GM19397 (cell line): ENCODE measurements around the gene CGNL1.

Experiments
- ATAC-seq: cut with Tn5 transposase; IDR thresholded peaks from one replicate; pipeline ENCODE4 v1.9.1; 2021; ENCODE audit warnings: mild to moderate bottlenecking, moderate library complexity; ENCODE audit not compliant: unreplicated experiment

The CGNL1 gene

DNA sequence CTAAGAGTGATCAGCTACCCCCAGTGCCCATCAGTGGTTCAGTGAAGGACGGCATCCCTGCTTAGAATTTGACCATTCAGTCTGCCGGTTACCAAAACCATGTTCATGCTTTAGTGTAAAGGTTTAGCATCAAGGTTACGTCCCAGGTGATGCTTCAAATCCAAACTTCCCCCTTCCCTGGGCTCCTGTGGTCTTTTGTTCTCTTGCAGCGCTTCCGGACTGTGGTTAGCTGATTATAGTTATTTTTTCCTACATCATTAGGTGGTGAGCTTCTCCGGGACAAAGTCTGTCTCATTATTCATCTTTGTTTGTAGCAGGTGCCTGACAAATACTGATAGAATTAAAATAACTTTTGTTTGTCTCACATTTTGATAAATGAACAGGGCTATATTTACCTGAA is 187.1 kb downstream of the CGNL1 start:
- ATAC-seq: no peak

- no peak for ATAC-seq
Observed at GRCh38 chr15:57565311-57565710, 189.0 kb downstream of the CGNL1 start.

DNA sequence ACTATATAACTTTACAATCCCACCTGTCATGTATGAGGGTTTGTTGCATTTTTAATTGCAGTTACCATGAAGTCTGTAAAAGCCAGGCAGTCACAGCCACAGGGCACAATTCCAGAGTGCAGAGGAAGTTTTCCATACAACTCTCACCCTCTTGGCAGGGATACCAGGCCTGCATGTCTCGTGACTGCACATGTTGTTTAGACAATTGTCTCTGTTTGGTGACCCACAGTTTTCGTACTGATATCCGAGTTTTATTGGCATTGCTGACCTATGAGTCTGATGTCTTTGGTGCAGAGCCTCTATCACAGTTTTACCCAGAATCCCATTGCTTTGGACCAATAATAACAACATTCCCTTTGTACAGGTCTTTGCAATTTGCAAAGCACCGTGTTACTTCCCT is 190.5 kb downstream of the CGNL1 start:
- ATAC-seq: no peak

DNA sequence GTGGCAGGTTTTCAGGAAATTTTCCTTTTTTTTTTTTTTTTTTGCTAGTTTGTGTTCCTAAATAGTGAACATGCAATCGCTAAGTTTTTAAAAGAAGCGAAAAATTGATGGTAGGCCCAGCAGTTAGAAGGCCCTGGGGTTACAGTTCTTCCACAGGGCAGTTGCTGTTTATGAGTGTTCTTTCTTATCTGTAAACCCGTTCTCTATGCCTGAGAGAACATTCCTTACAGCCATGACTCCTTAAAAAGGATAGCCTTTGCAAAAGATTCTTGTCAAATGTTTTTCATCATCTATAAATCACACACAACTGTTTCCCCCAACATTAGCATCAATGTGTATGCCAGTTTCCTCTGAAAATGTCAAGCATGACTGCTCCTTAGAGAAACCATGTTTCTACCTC is 191.6 kb downstream of the CGNL1 start:
- no peak for ATAC-seq

DNA sequence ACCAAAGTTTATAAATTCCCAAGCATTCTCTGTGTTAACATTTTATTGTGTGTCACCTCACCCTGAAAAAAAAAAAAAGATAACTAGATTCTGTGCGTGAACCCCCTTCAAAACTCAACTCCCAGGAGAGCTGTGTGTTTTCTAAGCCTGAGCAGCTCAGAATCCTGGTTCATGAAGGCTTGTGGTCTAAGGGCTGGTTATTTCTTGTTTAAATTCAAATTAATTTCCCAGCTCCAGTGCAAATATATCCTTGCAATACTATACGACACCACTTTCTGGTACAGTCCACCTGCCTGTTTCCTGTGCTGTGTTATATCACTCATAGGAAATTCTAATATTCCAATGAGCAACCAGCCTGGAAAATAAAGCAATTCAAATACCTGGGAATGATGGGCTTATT is 192.0 kb downstream of the CGNL1 start:
- ATAC-seq: no peak

- ATAC-seq: no peak
Observed at GRCh38 chr15:57570340-57570739, 194.0 kb downstream of the CGNL1 start.

- ATAC-seq: no peak
Observed at GRCh38 chr15:57570994-57571393, 194.7 kb downstream of the CGNL1 start.

DNA sequence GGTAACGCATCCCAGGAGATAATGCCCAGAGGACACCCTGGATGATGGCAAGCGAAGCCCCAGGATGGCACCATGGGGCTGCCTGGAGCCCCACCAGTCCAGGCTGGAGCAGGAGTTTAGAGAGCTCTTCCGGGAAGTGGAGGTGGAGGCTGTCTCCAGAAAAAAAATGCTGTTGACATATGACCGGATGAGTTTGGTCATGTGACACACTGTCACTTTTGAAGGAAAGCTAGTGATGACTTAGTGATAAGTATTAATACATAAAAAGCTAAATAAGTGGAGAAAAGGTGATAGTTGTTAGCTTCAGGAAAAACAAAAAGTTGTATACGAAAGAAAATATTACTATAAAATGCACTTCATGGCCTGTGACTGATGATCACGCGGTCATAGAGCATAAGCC is 195.4 kb downstream of the CGNL1 start:
- no peak for ATAC-seq

GRCh38 chr15:57572468-57572867 is 196.2 kb downstream of the CGNL1 start:
- no peak for ATAC-seq

DNA sequence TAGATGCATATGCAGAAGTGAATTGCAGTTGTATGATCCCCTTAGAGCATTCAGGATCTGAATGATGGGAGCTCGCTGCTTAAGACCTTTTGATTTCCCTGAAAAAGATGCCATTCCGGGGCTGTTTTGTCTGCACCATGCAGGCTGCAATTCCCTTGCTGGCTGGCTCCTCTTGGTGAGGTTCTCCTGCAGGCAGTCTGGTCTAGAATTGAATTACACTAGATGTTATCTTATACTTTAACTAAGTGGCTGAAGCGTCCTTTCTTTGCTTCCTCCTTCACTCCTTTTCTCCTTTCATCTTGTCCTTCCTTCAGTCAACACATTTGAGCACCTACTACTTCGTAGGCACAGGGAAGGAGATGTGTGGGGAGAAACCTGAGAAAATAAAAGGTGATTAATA is 196.8 kb downstream of the CGNL1 start:
- no peak for ATAC-seq

GRCh38 chr15:57575363-57575762 is 199.1 kb downstream of the CGNL1 start:
- ATAC-seq: no peak

DNA sequence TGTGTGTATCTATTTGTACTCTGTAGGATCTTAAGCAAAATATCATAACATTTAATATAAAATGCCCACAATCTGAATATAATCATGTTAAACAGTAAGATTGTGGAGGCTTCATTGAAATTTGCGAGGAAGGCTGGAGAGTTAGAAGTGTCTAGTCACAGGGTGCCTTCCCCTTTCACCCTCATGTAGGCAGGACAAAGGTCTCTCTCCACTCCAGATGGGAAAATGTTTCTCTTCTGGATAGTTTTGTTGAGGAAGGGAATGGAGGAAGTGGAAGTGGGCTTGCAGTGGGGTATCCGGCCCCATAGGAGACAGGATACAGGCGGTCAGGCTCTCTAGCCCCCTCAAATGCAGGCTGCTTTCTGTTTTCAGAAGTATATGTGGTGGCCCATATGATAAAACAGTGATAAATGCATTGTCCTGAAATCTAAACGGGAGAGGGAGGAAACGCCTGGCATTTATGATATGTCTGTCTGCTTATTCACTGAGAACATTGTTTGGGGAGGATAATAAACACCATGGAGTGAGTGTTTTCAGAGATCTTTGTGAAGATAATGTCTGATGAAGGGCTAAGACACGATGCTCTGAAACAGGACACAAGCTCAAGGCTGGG is 202.1 kb downstream of the CGNL1 start:
- no peak for ATAC-seq

- no peak for ATAC-seq
Observed at GRCh38 chr15:57580428-57580827, 204.1 kb downstream of the CGNL1 start.

GRCh38 chr15:57580866-57581265 is 204.6 kb downstream of the CGNL1 start:
- no peak for ATAC-seq

- ATAC-seq: no peak
Observed at GRCh38 chr15:57582090-57582489, 205.8 kb downstream of the CGNL1 start.

GRCh38 chr15:57583282-57583681 is 207.0 kb downstream of the CGNL1 start:
- no peak for ATAC-seq

DNA sequence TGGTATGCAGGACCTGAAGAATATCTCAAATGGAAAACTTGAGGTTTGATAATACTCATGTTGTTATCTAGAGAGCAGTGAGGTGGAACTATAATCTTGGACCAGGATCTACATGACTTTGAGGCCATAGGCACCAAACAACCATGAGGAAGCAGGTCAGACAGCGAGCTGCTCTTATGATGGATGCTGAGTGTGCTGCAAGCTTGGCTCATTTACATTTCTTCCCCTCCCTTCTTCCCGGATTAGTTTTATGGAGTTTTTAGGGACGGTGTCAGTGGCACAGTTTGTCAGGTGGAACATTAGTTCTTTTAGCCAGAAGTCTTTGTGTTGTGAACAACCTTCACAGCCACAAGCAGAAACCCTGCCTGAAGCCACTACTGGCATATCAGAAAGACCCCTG is 207.4 kb downstream of the CGNL1 start:
- no peak for ATAC-seq

- no peak for ATAC-seq
Observed at GRCh38 chr15:57586661-57587424, 210.5 kb downstream of the CGNL1 start.

- no peak for ATAC-seq
Observed at GRCh38 chr15:57589281-57589680, 213.0 kb downstream of the CGNL1 start.

DNA sequence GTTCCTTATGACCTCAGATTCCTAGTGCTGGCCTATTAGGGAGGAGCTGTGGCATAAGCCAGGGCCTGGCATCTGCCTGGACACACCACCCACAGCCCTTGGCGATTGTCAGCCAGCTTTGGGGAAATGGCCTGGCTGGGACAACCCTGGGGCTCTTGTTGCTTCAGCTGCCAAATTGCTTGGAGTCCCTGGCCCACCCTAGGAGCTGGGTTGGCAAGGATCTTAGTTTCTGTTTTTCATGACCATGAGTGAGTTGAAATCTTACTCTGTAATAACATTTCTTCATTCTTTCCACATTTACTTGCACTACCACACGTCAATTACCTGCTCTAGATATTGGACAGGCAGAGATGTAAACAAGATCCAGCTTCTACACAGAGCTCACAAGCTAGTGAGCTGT is 213.4 kb downstream of the CGNL1 start:
- no peak for ATAC-seq

- ATAC-seq: no peak
Observed at GRCh38 chr15:57591237-57591821, 215.0 kb downstream of the CGNL1 start.

GRCh38 chr15:57591822-57592367 is 215.6 kb downstream of the CGNL1 start, which contains the start of gene MYZAP:
Gene MYZAP, plus strand, starts transcription at chr15:57591904. Its CDS starts 131 bp downstream, at chr15:57592035.
- ATAC-seq: no peak
